Measurements from ENCODE around the gene NFATC3.

The NFATC3 gene

DNA sequence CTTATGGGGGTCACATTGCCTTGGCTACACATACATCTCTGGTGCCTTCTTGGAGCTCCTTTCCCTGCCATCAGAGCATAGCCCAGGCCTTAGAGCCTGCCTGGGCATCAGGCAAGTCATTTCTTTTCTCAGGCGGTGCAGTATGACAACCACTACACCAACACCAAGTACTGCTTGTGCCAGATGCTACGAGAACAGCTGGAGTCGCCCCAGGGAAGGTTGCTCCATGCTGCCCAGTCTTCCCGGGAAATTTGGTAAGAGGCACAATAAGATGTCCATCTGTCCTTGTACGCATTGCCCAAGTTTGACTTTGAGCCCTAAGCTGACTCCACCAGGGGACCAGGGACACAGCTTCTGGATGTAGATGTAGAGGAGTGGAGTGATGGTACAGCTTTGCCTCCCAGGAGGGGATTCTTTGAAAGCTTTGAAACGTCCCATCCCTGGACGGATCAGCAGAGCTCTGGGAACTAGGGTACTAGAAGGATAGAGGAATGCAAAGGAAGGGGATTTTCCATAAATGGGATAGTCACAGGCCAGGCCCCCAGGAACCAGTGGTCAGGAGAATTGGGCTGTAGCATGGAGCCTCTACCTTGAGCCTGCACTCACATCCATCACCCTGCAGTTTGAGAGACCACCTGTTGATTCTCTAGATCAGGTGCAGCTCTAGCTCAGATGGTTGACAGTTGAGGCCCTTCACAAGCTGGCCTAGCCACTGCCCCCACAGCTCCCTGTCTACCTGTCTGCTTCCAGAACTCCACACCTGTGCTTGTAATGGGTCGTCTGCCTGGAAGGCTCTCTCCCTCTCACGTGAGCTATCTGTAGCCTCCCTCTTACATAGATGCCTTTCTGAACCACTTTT, 11.0 kb upstream of the NFATC3 start:
- no peak for DNase-seq

DNA sequence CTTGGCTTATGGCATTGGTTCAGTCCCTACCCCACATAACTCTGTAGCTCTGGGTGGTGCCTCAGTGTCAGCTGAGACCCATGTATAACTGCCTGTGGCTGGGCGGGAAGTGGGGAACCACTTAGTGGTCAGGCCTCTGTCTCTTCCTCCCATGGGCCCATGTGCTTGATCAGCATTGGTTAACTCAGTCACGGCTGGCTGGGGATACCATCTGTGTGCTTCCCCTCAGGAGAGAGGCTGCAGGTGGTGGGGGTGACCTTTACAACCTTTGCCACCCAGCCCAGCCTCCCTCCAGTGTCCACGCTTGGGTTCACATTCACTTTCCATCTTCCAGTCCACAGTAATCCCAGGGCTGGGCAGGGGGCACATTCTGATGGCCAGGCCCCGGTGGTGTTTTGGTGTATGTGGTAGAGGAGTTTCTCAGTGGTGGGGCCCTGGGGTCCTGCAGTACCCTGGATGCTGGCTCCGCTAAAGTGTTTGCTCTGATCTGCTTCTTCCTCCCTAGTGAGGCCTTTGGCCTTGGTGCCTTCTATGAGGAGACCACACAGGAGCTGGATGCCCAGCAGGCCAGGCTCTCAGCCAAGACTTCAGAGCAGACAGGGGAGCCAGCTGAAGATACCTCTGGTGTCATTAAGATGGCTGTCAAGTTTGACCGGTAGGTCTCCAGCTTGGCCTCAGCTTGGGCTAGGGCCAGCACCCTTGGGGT, 10.2 kb upstream of the NFATC3 start:
- DNase-seq, result no peak

DNA sequence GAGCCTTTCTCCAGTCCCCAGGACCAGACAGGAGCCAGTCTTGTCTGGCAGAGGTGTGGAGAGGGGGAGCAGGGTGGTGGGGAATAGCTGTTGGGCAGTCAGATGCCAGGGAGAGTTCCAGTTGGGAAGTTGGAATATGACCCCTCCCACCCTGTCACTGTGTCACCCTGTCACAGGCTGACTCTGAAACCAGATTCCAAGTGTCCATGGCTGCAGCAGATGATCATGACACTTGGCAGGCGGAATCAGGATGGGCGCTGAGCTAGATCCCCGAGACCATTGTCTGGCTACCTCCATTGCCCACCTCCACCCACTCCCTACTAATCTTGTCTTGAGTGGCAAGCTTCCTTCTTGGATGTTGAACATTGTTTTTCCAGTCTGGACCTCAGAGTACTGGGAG, 9.2 kb upstream of the NFATC3 start:
- DNase-seq, result no peak

DNA sequence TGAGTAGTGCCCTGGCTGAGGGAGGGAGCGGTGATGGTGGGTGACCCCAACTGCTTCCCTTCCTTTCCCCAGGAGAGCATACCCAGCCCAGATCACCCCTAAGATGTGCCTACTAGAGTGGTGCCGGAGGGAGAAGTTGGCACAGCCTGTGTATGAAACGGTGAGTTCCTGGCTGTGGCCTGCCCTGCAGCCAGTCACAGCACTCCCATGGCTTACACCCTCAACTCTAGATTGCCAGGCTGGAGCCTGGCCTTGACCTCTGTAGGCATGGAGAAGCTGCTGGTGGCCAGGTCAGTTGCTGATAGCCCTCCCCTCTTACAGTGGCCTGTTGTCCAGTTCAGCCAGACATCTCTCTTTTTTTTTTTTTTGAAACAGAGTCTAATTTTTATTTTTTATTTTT, 8.6 kb upstream of the NFATC3 start:
- DNase-seq, result no peak

DNA sequence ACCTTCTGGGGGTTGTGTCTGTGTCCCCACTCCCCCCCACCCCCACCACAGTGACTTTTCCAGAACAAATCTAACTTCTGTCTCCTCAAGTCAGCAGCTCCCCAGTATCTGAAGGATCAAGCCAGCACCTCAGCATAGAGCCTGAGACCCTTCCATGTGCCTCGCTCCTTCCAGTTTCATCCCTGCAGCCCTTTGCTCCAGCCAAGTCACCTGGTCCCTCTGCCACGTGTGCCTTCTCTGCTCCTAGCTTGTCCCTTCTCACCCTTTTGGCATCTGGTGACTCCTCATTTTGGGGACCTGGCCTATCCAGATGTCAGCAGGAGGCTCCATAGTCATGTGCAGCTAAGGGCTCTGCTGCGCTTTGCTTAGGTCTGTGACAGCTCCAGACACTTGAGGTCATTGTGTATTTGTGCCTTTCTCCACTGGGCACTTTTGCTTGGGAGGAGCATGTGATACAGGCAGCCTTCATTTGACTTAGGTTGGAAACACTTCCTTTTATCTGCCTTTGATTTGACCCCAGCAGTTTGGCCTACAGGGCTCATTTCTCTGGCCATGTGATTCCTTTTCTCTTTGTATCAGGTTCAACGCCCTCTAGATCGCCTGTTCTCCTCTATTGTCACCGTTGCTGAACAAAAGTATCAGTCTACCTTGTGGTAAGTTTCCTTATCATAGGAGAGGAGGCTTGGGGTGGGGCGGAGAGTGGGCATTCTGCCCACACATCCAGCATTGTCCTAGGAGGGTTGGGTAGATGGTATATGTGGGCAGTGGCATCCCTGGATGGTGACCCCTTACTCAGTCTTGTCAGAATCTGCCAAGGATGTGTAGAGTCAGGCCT, 7.1 kb upstream of the NFATC3 start:
- no peak for DNase-seq

DNA sequence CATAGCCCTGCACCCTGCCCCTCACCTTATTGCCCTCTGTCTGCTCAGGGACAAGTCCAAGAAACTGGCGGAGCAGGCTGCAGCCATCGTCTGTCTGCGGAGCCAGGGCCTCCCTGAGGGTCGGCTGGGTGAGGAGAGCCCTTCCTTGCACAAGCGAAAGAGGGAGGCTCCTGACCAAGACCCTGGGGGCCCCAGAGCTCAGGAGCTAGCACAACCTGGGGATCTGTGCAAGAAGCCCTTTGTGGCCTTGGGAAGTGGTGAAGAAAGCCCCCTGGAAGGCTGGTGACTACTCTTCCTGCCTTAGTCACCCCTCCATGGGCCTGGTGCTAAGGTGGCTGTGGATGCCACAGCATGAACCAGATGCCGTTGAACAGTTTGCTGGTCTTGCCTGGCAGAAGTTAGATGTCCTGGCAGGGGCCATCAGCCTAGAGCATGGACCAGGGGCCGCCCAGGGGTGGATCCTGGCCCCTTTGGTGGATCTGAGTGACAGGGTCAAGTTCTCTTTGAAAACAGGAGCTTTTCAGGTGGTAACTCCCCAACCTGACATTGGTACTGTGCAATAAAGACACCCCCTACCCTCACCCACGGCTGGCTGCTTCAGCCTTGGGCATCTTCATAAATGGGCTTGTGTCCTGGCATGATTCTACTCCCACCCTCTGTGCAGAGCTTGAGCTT, 6.3 kb upstream of the NFATC3 start:
- no peak for DNase-seq

DNA sequence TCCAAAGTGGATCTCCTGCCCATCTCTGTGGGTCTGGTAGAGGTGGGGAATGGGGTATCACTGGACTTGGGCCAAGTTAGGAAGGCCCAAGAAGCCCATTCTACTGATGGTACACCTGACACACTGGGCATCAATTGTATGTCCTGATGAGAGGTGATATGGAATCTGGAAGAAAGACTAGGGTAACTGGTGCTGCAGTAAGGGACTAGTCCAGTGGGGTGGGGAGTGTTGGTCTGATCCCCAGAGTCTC, 5.9 kb upstream of the NFATC3 start:
- no peak for DNase-seq

DNA sequence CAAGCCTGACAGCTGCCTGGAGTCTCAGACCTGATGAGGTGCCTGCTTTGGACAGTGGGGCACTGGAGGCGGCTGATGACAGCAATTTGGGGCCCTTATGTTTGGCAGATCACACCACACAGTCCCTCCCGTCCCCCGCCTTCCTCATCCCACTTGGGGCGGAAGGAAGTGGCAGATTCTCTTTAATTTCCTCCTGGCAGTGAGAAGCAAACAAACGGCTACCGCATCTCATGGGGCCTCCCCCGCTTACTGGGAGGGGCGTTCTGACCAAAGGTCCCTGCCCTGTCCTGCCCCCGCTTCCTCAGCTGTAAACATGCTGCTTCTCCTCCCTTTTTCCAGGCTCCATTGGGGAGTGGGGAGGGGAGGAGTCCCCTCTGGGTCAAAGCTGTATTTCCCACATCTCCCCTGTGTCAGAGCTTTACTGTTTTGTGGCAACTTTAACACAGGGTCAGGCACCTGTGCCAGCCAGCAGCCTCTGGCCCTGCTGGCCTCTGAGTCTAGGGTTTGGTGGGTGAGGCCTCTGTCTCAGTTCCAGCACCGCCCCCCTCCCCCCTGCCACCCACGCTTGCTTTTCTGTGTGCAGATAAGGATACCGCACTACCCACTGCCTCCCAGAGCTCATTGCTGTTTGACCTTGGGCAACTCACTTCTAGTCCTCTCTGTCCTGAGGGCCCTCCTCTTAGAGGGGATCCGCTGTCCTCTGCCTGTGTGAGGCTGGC, 5.4 kb upstream of the NFATC3 start:
- no peak for DNase-seq

DNA sequence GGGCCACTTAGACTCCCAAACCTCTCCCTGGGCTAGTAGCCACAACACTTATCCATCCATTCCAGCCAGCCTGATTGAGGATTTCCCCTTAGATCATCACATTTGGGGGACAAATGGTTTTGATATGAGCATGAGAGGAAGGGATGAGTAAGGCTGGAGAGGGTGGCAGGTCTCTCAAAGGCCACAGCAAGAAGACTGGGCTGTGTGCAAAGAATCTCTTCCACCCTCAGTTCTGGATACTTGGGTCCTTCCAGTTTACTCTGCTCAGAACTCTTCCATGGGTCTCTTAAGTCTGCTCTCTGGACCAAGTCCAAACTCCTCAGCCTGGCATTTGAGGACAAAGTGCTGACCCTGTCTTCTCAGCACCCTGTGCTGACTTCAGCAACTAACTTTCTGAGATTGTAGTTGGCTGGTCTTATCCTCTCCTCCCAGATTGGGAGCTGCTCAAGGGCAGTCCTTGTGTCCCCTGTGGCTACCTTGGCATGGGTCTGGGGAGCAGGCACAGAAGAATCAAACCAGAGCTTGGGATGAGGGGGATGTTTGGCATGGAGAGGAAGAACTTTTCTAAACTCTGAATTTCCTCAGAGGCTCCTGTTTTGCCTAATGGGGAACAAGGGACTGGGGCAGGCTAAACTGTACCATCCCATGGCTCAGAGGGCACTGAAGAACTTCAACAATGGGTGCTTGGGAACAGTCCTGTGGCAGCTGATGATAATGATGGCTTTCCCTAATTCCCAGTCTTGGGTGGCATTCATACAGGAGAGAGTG, 3.1 kb upstream of the NFATC3 start:
- no peak for DNase-seq

DNA sequence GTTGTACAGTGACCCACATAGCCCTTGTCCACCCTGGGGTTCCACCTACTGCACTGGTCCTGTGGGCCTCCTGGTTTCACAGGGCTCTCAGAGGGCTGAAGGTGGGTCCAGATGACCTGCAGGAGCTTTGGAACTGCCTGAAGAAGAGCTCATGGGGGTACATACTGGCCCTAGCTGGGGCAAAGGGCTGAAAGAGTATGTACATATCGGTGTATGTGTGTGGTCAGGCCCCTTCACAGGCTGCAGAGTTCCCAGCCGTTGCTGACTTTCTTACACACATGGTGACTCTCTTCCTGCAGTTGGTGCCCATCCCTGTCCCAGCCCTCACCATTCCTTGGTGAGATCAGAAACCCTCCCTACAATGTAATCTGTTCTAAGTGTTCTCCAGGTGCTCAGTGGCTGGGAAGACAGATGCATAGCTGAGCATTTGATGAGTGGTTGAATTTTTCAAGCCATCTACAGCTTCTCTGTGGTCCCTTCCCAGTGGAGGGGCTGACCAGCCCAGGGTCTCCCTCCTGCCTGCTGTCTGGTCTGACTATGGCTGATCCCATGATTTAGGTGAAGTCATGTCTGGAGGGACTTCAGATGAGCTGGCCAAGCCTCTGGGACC, 2.4 kb upstream of the NFATC3 start:
- no peak for DNase-seq

DNA sequence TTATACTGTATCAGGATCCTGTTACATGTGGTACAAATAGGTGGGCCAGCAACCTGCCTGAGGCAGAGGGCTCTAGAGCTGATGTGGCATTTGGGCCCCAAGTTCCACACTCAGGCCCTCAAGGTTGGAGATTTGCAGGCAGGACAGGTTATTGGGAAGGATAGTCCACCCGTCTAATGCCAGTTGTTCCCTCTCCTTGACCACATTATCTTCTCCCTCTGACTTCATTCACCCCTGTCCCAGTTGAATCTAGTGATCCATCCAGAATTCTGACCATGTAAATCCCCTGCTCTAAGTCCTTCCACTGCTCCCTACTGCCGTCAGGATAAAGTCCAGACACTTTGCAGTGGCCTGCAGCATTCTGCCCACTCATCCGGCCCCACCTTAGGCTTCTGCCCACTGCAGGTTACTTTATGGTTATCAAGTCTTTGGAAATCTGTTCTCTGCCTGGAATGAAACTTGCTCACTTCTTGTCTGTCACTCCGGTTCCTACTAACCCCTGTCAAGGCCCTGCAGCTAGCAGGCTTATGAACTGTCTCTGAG, 1.9 kb upstream of the NFATC3 start:
- DNase-seq, result no peak

DNA sequence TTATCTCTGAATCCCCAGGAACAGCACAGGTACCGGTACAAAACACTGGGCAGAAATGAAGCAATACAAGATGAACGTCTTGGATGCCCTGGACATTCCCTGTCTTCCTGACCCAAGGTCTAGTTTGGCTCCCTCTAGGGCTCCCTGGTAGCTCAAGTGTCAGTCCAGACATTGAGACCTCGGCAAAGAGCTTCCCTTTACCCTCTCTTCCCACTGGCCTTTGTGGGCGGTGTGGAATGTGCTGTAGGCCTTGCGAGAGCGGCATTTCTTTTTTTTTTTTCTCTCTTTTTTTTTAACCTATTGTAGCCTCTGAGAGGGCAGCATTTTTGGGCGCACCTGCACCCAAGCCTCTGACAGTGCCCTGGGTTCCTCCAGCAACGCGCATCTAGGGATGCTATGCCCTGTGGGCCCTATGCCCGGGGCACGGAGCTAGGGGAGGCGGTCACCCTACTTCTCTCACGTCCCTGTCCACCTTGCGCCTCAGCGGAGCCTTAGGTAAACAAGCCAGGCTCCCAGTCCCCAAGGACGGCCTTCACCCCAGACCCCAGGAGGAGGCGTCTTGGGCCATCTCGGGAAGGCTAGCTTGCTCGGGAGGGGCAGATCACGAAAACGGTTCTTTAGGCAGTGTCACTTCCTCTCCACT, 1.2 kb upstream of the NFATC3 start:
- DNase-seq, result no peak

DNA sequence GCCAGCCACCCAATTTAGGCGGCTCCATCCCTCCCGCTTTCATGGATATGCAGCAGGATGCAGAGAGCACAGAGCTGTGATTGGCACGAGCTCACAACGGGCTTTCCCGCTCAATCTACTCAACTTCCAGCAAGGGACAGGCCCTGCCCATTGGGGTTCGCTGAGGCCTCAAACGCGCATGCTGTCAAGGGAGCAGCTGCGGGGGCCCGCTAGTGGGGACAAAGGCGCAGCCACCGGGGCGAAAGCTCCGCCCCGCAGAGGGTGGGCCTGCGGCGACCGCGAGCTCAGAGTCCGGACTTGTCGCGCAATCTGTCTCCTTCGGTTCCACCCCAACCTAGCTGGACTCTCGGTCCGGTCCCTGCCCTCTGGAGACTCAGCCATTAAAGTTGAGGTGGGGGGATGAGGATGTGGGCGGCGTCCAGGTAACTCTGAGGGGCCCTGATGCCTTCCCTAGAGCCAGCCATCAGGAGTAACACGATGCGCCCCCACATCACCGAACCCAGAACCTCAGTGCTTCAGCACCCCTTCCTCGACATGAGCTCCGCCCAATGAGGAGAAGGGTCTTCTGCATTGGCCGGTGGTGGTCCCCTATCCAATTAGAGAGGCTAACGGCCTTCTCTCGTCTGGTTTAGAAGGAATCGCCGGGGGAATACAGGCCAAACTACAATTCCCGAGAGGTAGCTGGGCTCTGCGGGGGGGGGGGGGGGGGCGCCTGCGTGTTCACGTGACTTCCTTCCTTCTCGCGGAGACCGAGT, 489 bp upstream of the NFATC3 start:
- no peak for DNase-seq

DNA sequence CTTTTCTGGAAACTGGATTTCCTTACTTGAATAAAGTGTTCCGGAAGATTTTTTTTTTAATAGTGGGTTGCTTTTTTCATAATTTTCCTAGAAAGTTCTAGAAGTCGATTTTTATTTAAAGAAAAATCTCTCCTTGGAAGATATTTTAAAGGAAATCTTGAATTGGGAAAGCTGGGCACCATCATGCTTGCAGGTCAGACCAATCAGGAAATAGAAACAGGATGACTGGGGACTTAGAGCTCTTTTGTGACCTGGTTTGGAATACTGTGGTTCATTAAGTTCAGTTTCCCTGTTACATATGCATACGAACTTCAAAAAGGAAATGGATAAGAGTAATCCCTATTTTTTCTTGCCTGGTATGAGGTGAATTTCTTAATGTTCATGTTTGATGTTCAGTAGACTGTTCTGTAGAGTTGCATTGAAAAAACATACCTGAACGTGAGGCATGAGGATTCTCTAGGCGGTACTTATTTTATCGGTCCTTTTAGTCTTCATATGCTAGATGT, 1.2 kb downstream of the NFATC3 start:
- DNase-seq, result no peak

DNA sequence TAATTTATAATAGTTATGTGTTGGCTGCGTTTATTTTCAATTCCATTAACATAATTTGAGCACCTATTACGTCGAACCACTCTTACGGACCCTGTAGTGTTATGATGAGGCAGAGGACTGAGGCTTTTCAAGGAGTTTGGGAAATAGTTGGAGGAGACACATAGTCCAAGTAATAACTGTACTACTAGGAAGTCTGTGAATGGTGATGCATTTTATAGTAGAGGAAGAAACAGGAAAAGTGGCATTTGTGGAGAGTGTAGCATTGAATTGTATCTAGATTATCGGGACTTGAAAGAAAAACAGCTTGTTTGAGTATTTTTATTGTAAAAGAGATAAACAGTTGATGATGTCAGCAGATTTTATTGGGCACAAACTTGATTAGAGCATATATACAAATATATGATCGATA, 1.7 kb downstream of the NFATC3 start:
- DNase-seq, result no peak

DNA sequence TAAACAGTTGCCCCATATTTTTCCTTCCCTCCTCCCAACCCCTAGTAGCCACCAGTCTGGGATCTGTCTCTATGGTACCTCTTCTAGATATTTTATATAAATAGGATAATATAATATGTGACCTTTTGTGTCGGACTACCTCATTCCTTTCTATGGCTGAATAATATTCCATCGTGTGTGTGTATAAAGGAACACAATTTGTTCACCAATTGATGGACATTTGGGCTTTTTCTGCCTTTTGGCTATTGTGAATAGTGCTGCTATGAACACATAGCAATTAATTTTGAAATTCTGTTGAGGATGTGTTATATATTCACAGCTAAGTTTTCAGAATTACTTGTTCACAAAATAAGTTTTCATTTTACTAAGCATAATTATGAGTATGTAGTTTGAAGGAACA, 2.5 kb downstream of the NFATC3 start:
- DNase-seq, result no peak

DNA sequence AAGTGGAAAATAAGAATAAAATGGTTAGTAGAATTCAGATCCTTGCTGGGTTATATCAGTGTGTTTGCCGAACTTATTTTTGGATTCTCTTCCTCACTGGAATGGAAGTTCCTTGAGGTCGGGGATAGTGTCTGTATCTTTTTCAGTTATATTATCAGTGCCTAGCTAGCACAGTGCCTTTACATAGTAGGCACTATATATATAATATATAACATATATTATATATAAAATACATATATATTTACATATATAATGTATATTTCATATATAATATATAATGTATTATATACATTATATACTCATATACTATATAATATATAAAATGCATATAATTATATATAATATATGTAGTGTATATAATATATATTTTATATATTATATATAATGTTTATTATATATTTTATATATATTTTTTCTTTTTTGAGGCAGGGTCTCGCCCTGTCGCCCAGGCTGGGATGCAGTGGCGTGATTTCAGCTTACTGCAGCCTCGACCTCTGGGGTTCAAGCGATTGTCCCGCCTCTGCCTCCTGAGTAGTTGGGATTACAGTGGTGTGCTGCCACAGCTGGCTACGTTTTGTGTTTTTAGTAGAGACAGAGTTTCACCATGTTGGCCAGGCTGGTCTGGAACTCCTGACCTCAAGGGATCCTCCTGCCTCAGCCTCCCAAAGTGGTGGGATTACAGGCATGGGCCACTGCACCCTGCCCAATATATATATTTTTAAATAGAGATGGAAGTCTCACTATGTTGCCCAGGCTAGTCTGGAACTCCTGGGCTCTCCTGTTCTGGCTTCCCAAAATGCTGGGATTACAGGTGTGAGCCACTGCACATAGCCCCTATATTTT, 3.2 kb downstream of the NFATC3 start:
- DNase-seq, result no peak

DNA sequence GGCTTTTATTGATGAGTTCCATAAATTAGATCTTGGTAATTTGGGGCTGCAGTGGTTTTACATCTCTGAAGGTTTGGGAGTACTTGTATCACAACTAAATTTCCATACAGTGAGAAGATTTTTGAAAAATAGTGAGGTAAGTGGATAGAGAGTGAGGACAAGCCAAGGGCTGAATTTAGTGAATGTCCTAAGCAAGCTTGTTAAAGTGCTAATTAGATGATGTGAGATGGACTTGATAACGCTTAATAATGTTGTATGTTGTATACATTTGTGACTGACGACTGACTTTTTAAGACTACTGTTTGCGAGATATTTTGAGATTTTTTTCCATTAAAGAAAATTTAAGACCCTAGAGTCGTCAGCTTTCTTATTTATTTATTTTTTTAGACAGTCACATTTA, 3.9 kb downstream of the NFATC3 start:
- no peak for DNase-seq

DNA sequence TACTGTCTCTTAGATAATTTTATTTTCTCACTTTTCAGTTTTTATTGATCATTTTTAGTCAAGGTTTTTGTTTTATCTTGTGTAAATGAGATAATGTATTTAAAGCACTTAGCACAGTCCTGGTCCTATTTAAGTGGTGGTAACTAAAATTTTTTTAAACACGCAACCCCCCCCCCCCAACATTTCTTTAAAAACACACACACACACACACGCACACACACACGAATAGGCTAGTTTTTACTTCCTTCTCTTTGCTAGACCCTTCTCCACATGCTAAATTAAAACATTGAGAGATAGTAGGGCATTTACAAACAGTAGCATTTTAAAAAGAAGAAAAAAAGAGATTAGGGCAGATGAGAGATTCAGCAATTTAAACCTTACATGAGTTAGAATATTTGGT, 5.0 kb downstream of the NFATC3 start:
- no peak for DNase-seq
